ENCODE data around the gene NR4A3.
"Not testable (repeated sequence)": the region's sequence is repeated elsewhere in the genome, so short reads cannot be mapped to it uniquely, and the experiment has no call there.

NR4A3 gene

GRCh38 chr9:99832558-99832864 is 10.8 kb downstream of the NR4A3 start:
- in situ Hi-C loops (cut with MboI; ENCODE audit: low sequenced_read_pairs): no loop called here

GRCh38 chr9:99833735-99834134 is 12.1 kb downstream of the NR4A3 start:
- in situ Hi-C loops (cut with MboI; ENCODE audit: low sequenced_read_pairs): no loop called here

GRCh38 chr9:99834474-99834873 is 12.8 kb downstream of the NR4A3 start:
- in situ Hi-C loops (cut with MboI; ENCODE audit: low sequenced_read_pairs): no loop called here

- in situ Hi-C loops (cut with MboI; ENCODE audit: low sequenced_read_pairs): no loop called here
Measured at GRCh38 chr9:99835142-99835541, 13.5 kb downstream of the NR4A3 start.

GRCh38 chr9:99835581-99835980 is 13.9 kb downstream of the NR4A3 start:
- in situ Hi-C loops (cut with MboI; ENCODE audit: low sequenced_read_pairs): no loop called here

GRCh38 chr9:99840072-99840471 is 18.4 kb downstream of the NR4A3 start:
- in situ Hi-C loops (cut with MboI; ENCODE audit: low sequenced_read_pairs): no loop called here

- in situ Hi-C loops (cut with MboI; ENCODE audit: low sequenced_read_pairs): no loop called here
Measured at GRCh38 chr9:99845063-99845462, 23.4 kb downstream of the NR4A3 start.

GRCh38 chr9:99848447-99848846 is 26.8 kb downstream of the NR4A3 start:
- in situ Hi-C loops (cut with MboI; ENCODE audit: low sequenced_read_pairs): no loop called here

- in situ Hi-C loops (cut with MboI; ENCODE audit: low sequenced_read_pairs): no loop called here
Measured at GRCh38 chr9:99850736-99851499, 29.2 kb downstream of the NR4A3 start.

GRCh38 chr9:99851500-99851822 is 29.8 kb downstream of the NR4A3 start:
- in situ Hi-C loops (cut with MboI; ENCODE audit: low sequenced_read_pairs): no loop called here

GRCh38 chr9:99852617-99853016 is 30.9 kb downstream of the NR4A3 start:
- in situ Hi-C loops (cut with MboI; ENCODE audit: low sequenced_read_pairs): no loop called here

GRCh38 chr9:99855467-99856176 is 33.9 kb downstream of the NR4A3 start:
- in situ Hi-C loops (cut with MboI; ENCODE audit: low sequenced_read_pairs): no loop called here

GRCh38 chr9:99857576-99857975 is 35.9 kb downstream of the NR4A3 start:
- in situ Hi-C loops (cut with MboI; ENCODE audit: low sequenced_read_pairs): not testable (repeated sequence)

GRCh38 chr9:99858087-99858486 is 36.4 kb downstream of the NR4A3 start:
- in situ Hi-C loops (cut with MboI; ENCODE audit: low sequenced_read_pairs): no loop called here

GRCh38 chr9:99859243-99859980 is 37.7 kb downstream of the NR4A3 start:
- in situ Hi-C loops (cut with MboI; ENCODE audit: low sequenced_read_pairs): no loop called here

GRCh38 chr9:99860266-99860665 is 38.6 kb downstream of the NR4A3 start:
- in situ Hi-C loops (cut with MboI; ENCODE audit: low sequenced_read_pairs): no loop called here

- in situ Hi-C loops (cut with MboI; ENCODE audit: low sequenced_read_pairs): no loop called here
Measured at GRCh38 chr9:99863955-99864354, 42.3 kb downstream of the NR4A3 start.

GRCh38 chr9:99866398-99866797 is 44.7 kb downstream of the NR4A3 start:
- in situ Hi-C loops (cut with MboI; ENCODE audit: low sequenced_read_pairs): no loop called here

- in situ Hi-C loops (cut with MboI; ENCODE audit: low sequenced_read_pairs): no loop called here
Measured at GRCh38 chr9:99867536-99867935, 45.9 kb downstream of the NR4A3 start.

- in situ Hi-C loops (cut with MboI; ENCODE audit: low sequenced_read_pairs): no loop called here
Measured at GRCh38 chr9:99867968-99868367, 46.3 kb downstream of the NR4A3 start.

GRCh38 chr9:99868845-99869244 is 47.2 kb downstream of the NR4A3 start:
- in situ Hi-C loops (cut with MboI; ENCODE audit: low sequenced_read_pairs): no loop called here

- in situ Hi-C loops (cut with MboI; ENCODE audit: low sequenced_read_pairs): no loop called here
Measured at GRCh38 chr9:99870126-99870525, 48.4 kb downstream of the NR4A3 start.

Data from HL-60/S4 treated with retinoic acid at 250 ng/mL for 4 days and 3 days (cell line).